Hindlimb muscle (tissue), 1 donor: ENCODE measurements around the gene STXBP6. TPM values are rescaled to one million over a fixed set of nuclear protein-coding genes. Genes with fewer than 3 reads are reported as not detected.
A peak's percentile ranks its signal among the peaks of the same experiment; 100 is the strongest.
"Not testable (repeated sequence)": the region's sequence is repeated elsewhere in the genome, so short reads cannot be mapped to it uniquely, and the experiment has no call there.

ENCODE experiments used
- DNase-seq: peaks from one replicate; pipeline ENCODE4 v3.0.0-alpha.2; 2013
- polyA plus RNA-seq: library from polyadenylated mRNA; unstranded; fragments of 120-200 nt; gene quantifications from one replicate; pipeline ENCODE4 v1.2.1, GENCODE V29; 2013; ENCODE audit not compliant: insufficient read length

STXBP6 gene
- polyA plus RNA-seq, 1 donor, result 24.9 TPM

GRCh38 chr14:24794644-24795305 lies 255.2 kb downstream of the STXBP6 start:
- DNase-seq, result no peak

GRCh38 chr14:24790196-24790595 lies 259.8 kb downstream of the STXBP6 start:
- DNase-seq, result no peak

- peak; percentile 65 for DNase-seq
Measured at GRCh38 chr14:24789378-24789884, 260.5 kb downstream of the STXBP6 start.

GRCh38 chr14:24785698-24786097 lies 264.2 kb downstream of the STXBP6 start:
- DNase-seq, result no peak

GRCh38 chr14:24784981-24785380 lies 265.0 kb downstream of the STXBP6 start:
- DNase-seq, result no peak

- DNase-seq, result no peak
Measured at GRCh38 chr14:24783791-24784190, 266.2 kb downstream of the STXBP6 start.

GRCh38 chr14:24780281-24780680 lies 269.7 kb downstream of the STXBP6 start:
- no peak for DNase-seq

- no peak for DNase-seq
Measured at GRCh38 chr14:24777678-24778077, 272.3 kb downstream of the STXBP6 start.

GRCh38 chr14:24775950-24776349 lies 274.0 kb downstream of the STXBP6 start:
- no peak for DNase-seq

- DNase-seq, result peak; percentile 26
Measured at GRCh38 chr14:24774187-24774915, 275.6 kb downstream of the STXBP6 start.

- not testable (repeated sequence) for DNase-seq
Measured at GRCh38 chr14:24773564-24773963, 276.4 kb downstream of the STXBP6 start.

GRCh38 chr14:24766434-24766833 lies 283.5 kb downstream of the STXBP6 start:
- DNase-seq, result no peak

GRCh38 chr14:24761141-24761540 lies 288.8 kb downstream of the STXBP6 start:
- no peak for DNase-seq
